HEK293 (cell line): ENCODE results near the gene QSOX1.

Experiments
- CTCF ChIA-PET: fragments of 350-600 bp; formaldehyde crosslinking; extraction: SDS; loops from one replicate; lab custom pipeline; 2021; ENCODE audit warnings: antibody characterized with exemption; lab: Yijun Ruan, JAX
- POLR2A ChIA-PET: fragments of 300-600 bp; formaldehyde crosslinking; extraction: SDS; loops from one replicate; lab custom pipeline; 2020; ENCODE audit warnings: antibody characterized with exemption, inconsistent platforms; lab: Yijun Ruan, JAX
- H3K27ac ChIP-seq: fragments of 200-500 bp; sonication (Bioruptor generic); 2 replicates; pipeline ENCODE4 v1.5.1; 2014; ENCODE audit warnings: low read depth, low read length, control low read depth, inconsistent platforms; ENCODE audit errors: extremely low read depth
- H3K36me3 ChIP-seq, 2 experiments: fragments of 200-500 bp in 1 of 2; sonication (Bioruptor generic) in 1 of 2; 1 replicate in 1 of 2; 2 replicates in 1 of 2; pipeline ENCODE4 v1.5.1; 2014 to 2017; ENCODE audit warnings: inconsistent platforms in 2 of 2, low read length in 2 of 2; ENCODE audit not compliant: control insufficient read depth in 2 of 2, insufficient read depth in 1 of 2
- H3K4me1 ChIP-seq: fragments of 200-500 bp; sonication (Bioruptor generic); 2 replicates; pipeline ENCODE4 v1.5.1; 2014; ENCODE audit warnings: mild to moderate bottlenecking, low read length, inconsistent platforms; ENCODE audit not compliant: control insufficient read depth, insufficient read depth
- H3K4me3 ChIP-seq: 2 replicates; pipeline ENCODE4 v1.5.1; 2011; ENCODE audit warnings: low read depth, mild to moderate bottlenecking, control low read depth, low read length, moderate library complexity
- H3K9me3 ChIP-seq: fragments of 200-500 bp; sonication (Bioruptor generic); 2 replicates; pipeline ENCODE4 v1.5.1; 2014; ENCODE audit warnings: low read depth, low read length, inconsistent platforms; ENCODE audit not compliant: control insufficient read depth, insufficient read depth
- IKZF3 ChIP-seq: fragments of 450-650 bp; IDR thresholded peaks from 2 replicates; pipeline ENCODE4 v1.5.0; 2018; ENCODE audit warnings: missing biosample characterization, mild to moderate bottlenecking, missing genetic modification characterization, moderate library complexity
- KLF7 ChIP-seq: fragments of 450-650 bp; formaldehyde crosslinking; IDR thresholded peaks from 2 replicates; pipeline ENCODE4 v1.5.1; 2016; ENCODE audit warnings: missing biosample characterization, missing genetic modification characterization, borderline replicate concordance
- OVOL3 ChIP-seq: fragments of 450-650 bp; formaldehyde crosslinking; IDR thresholded peaks from 2 replicates; pipeline ENCODE4 v1.5.1; 2016; ENCODE audit warnings: missing biosample characterization, missing genetic modification characterization
- PATZ1 ChIP-seq: fragments of 450-650 bp; formaldehyde crosslinking; IDR thresholded peaks from 2 replicates; pipeline ENCODE4 v1.5.1; 2016; ENCODE audit warnings: missing biosample characterization, missing genetic modification characterization
- SALL2 ChIP-seq: fragments of 450-650 bp; formaldehyde crosslinking; IDR thresholded peaks from 2 replicates; pipeline ENCODE4 v1.5.0; 2017; ENCODE audit warnings: missing biosample characterization, mild to moderate bottlenecking, missing genetic modification characterization, borderline replicate concordance
- SCRT1 ChIP-seq: fragments of 450-650 bp; formaldehyde crosslinking; IDR thresholded peaks from 2 replicates; pipeline ENCODE4 v1.5.1; 2016; ENCODE audit warnings: missing biosample characterization, missing genetic modification characterization, borderline replicate concordance
- SP2 ChIP-seq: fragments of 450-650 bp; formaldehyde crosslinking; IDR thresholded peaks from 2 replicates; pipeline ENCODE4 v1.5.1; 2016; ENCODE audit warnings: missing biosample characterization, missing genetic modification characterization
- ZIC2 ChIP-seq: fragments of 450-650 bp; formaldehyde crosslinking; IDR thresholded peaks from 2 replicates; pipeline ENCODE4 v1.5.1; 2016; ENCODE audit warnings: missing biosample characterization, missing genetic modification characterization
- ZNF121 ChIP-seq: fragments of 450-650 bp; formaldehyde crosslinking; IDR thresholded peaks from 2 replicates; pipeline ENCODE4 v1.5.1; 2016; ENCODE audit warnings: missing biosample characterization, missing genetic modification characterization
- ZNF169 ChIP-seq: fragments of 450-650 bp; formaldehyde crosslinking; IDR thresholded peaks from 2 replicates; pipeline ENCODE4 v1.5.1; 2016; ENCODE audit warnings: missing biosample characterization, missing genetic modification characterization
- ZNF174 ChIP-seq: fragments of 450-650 bp; formaldehyde crosslinking; IDR thresholded peaks from 2 replicates; pipeline ENCODE4 v1.5.0; 2017; ENCODE audit warnings: missing biosample characterization, mild to moderate bottlenecking, missing genetic modification characterization
- ZNF184 ChIP-seq: fragments of 450-650 bp; IDR thresholded peaks from 2 replicates; pipeline ENCODE4 v1.5.1; 2018; ENCODE audit warnings: missing biosample characterization, mild to moderate bottlenecking, missing genetic modification characterization
- ZNF302 ChIP-seq: fragments of 450-650 bp; formaldehyde crosslinking; IDR thresholded peaks from 2 replicates; pipeline ENCODE4 v1.5.1; 2016; ENCODE audit warnings: missing biosample characterization, missing genetic modification characterization, low read depth
- ZNF398 ChIP-seq: fragments of 450-650 bp; formaldehyde crosslinking; IDR thresholded peaks from 2 replicates; pipeline ENCODE4 v1.5.1; 2017; ENCODE audit warnings: missing biosample characterization, missing genetic modification characterization
- ZNF404 ChIP-seq: fragments of 450-650 bp; formaldehyde crosslinking; IDR thresholded peaks from 2 replicates; pipeline ENCODE4 v1.5.1; 2017; ENCODE audit warnings: missing biosample characterization, missing genetic modification characterization
- ZNF558 ChIP-seq: fragments of 450-650 bp; formaldehyde crosslinking; IDR thresholded peaks from 2 replicates; pipeline ENCODE4 v1.5.1; 2016; ENCODE audit warnings: missing biosample characterization, missing genetic modification characterization
- ZNF580 ChIP-seq: fragments of 450-650 bp; formaldehyde crosslinking; IDR thresholded peaks from 2 replicates; pipeline ENCODE4 v1.5.1; 2016; ENCODE audit warnings: missing biosample characterization, missing genetic modification characterization
- ZNF596 ChIP-seq: fragments of 450-650 bp; IDR thresholded peaks from 2 replicates; pipeline ENCODE4 v1.5.0; 2018; ENCODE audit warnings: missing biosample characterization, mild to moderate bottlenecking, missing genetic modification characterization, moderate library complexity
- ZNF658 ChIP-seq: fragments of 450-650 bp; formaldehyde crosslinking; IDR thresholded peaks from 2 replicates; pipeline ENCODE4; 2016; ENCODE audit warnings: missing biosample characterization, missing genetic modification characterization
- ZXDB ChIP-seq: fragments of 450-650 bp; formaldehyde crosslinking; IDR thresholded peaks from 2 replicates; pipeline ENCODE4 v1.5.1; 2016; ENCODE audit warnings: missing biosample characterization, missing genetic modification characterization
- TF ChIP-seq, protein P1 (sequence below): fragments of 450-650 bp; formaldehyde crosslinking; IDR thresholded peaks from 2 replicates; pipeline ENCODE4 v1.5.1; 2016; ENCODE audit warnings: missing biosample characterization, missing genetic modification characterization, low read depth

The QSOX1 gene

DNA sequence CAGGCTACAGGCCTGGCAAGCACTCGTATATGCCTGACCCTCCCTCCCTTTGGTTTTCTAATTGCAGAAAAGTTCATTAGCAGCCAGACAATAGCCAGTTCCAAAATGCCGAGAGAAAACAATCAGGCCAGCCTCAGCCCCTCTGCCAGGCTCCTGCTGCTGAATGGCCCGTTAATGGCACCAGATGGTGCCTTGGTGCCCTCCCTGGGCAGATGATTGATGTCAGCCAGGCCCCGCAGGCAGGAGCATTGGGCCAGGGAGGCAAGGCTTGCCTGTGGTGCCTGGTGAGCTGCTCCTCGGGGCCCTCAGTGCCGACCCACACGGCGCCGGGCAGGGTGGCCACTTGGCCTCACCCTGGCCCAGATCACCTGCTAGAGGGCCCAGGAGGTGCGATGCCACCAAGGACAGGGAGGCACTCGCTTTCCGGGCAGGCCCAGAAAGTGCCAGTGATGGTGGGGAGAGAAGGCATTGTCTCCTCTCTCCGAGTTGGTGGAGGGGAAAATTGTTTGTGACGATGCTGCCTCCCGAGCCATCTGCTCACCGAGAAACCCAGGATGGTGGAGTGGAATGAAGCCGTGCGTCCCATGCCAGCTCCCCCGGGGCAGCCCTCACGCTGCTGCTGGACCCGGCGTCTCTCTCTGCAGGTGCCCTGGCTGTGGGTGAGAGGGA, 28.1 kb downstream of the QSOX1 start:
- Histone ChIP-seq H3K4me1 (no peaks in the 10 kb centered on the region), H3K36me3 (peaks cover 0 to 32% of the 10 kb centered on the region in 2 experiments; a peak in 1 of 3 replicates), H3K9me3 (no peaks in the 10 kb centered on the region), H3K27ac (no peak overlapping the region), H3K4me3 (no peak overlapping the region)
- CTCF ChIA-PET: interaction anchor here (0.5 to 2.3 kb wide), 3 partner anchors 234 to 476 kb away, joined by 3 to 7 read pairs (median 4); no protein-coding TSS in a partner anchor
- POLR2A ChIA-PET: no interaction called here
- TF ChIP-seq ZNF121 (tag by site-specific recombination): no peak
- peak; percentile 52 for TF ChIP-seq ZIC2 (tag by site-specific recombination)

- ChIA-PET POLR2A (no interaction called here), CTCF (interaction anchor here (0.5 to 2.3 kb wide), 5 partner anchors 15 to 477 kb away, joined by 3 to 7 read pairs (median 4); no protein-coding TSS in a partner anchor)
- no peak overlapping the region for H3K4me3 ChIP-seq
- TF ChIP-seq ZNF558 (tag by site-specific recombination) (no peak), IKZF3 (tag by site-specific recombination) (no peak), KLF7 (tag by site-specific recombination) (no peak), ZNF174 (tag by site-specific recombination) (no peak), SCRT1 (tag by site-specific recombination) (no peak), OVOL3 (tag by site-specific recombination) (no peak), ZNF580 (tag by site-specific recombination) (no peak), SP2 (no peak)
- TF ChIP-seq, all 188 proteins: peak for 0
- Histone ChIP-seq H3K27ac (no peak overlapping the region), H3K9me3 (no peaks in the 10 kb centered on the region), H3K36me3 (peaks cover 0 to 32% of the 10 kb centered on the region in 2 experiments; a peak in 1 of 3 replicates), H3K4me1 (no peaks in the 10 kb centered on the region)
Measured at GRCh38 chr1:180183426-180183825, 28.8 kb downstream of the QSOX1 start.

GRCh38 chr1:180184041-180184440, 29.4 kb downstream of the QSOX1 start:
- H3K9me3 ChIP-seq: no peaks in the 10 kb centered on the region
- H3K27ac ChIP-seq: no peak overlapping the region
- ChIA-PET POLR2A (no interaction called here), CTCF (interaction anchor here (0.6 to 2.3 kb wide), 7 partner anchors 16 to 477 kb away, joined by 3 to 7 read pairs (median 4); no protein-coding TSS in a partner anchor)
- H3K4me1 ChIP-seq: no peaks in the 10 kb centered on the region
- peaks cover 0 to 32% of the 10 kb centered on the region in 2 experiments; a peak in 1 of 3 replicates for H3K36me3 ChIP-seq
- no peak overlapping the region for H3K4me3 ChIP-seq
- TF ChIP-seq ZXDB (tag by site-specific recombination) (no peak), SALL2 (tag by site-specific recombination) (no peak), ZNF302 (tag by site-specific recombination) (no peak), ZNF404 (tag by site-specific recombination) (no peak), ZNF658 (tag by site-specific recombination) (no peak), ZNF596 (tag by site-specific recombination) (no peak), ZNF169 (tag by site-specific recombination) (no peak), ZNF398 (no peak), PATZ1 (tag by site-specific recombination) (no peak), ZNF184 (no peak)
- TF ChIP-seq, protein P1, sequence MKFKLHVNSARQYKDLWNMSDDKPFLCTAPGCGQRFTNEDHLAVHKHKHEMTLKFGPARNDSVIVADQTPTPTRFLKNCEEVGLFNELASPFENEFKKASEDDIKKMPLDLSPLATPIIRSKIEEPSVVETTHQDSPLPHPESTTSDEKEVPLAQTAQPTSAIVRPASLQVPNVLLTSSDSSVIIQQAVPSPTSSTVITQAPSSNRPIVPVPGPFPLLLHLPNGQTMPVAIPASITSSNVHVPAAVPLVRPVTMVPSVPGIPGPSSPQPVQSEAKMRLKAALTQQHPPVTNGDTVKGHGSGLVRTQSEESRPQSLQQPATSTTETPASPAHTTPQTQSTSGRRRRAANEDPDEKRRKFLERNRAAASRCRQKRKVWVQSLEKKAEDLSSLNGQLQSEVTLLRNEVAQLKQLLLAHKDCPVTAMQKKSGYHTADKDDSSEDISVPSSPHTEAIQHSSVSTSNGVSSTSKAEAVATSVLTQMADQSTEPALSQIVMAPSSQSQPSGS (tag by site-specific recombination): no peak
